ENCODE results near the gene CPXCR1.
"Not testable (repeated sequence)": the region's sequence is repeated elsewhere in the genome, so short reads cannot be mapped to it uniquely, and the experiment has no call there.

CPXCR1 gene

DNA sequence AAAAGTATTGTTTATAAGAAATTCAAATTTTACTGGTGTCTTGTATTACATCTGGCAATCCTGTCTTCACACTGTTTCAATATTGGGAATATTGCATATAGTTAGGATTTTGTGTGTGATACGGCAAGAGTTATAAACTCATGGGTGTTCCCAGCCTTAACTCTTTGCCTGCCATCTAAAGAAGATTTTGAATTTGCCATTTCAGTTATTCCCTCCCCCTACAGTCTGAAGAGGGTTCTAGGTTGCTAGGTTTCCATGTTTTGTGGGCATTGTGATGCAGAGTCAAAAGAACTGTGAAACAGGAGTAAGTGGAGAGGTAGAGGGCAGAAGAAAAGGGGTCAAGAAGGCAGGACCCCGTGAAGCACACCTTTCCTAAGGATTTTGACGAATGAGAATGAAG is at the start of gene CPXCR1:
Gene CPXCR1 (plus strand): TSS at position 301 of the 400 bp plus-strand sequence. CDS start 6,190 bp downstream, outside the sequence.
- ATAC-seq = no peak
- Mint-ChIP-seq H3K4me1 (no peaks in the 10 kb centered on the region), H3K36me3 (no peaks in the 10 kb centered on the region), H3K27ac (no peak within 1 kb of the TSS), H3K9me3 (peaks cover 9% of the 10 kb centered on the region), H3K4me3 (no peak within 1 kb of the TSS)
- DNase-seq (ENCODE audit: low spot score in 2 of 2) = no peak

DNA sequence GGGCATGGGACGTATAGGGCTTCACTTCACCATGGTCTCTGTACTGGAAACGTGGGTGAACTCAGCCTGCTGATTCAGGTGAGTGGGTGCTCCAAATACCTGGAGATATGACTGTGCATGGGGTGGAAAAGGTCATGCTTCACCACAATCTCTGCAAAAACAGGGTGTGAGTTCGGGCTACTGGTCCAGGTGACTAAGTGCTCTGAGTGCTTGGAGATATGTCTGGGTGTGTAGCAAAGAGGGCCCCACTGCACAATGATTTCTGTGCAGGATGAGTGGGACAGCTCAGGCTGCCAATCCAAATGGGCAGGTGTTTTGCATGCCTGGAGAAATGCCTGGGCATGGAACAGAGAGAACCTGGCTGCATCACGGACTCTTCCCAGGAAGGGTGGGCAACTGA is 11.2 kb upstream of the CPXCR1 start:
- Mint-ChIP-seq H3K9me3 (peaks cover 9% of the 10 kb centered on the region), H3K27ac (no peak overlapping the region), H3K4me3 (no peak overlapping the region), H3K36me3 (no peaks in the 10 kb centered on the region), H3K4me1 (no peaks in the 10 kb centered on the region)
- ATAC-seq (no peak), DNase-seq (ENCODE audit: low spot score in 2 of 2) (no peak)

DNA sequence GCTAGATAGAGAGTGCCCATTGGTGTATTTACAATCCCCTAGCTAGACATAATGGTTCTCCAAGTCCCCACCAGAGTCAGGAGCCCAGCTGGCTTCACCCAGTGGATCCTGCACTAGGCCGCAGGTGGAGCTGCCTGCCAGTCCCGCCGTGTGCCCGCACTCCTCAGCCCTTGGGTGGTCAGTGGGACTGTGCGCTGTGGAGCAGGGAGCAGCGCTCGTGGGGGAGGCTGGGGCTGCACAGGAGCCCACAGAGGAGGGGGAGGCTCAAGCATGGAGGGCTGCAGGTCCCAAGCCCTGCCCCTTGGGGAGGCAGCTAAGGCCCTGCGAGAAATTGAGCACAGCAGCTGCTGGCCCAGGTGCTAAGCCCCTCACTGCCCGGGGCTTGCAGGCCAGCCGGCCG is 810 bp upstream of the CPXCR1 start:
- H3K4me1 Mint-ChIP-seq; H3K4me3 Mint-ChIP-seq; DNase-seq (ENCODE audit: low spot score in 2 of 2); ATAC-seq; H3K27ac Mint-ChIP-seq; H3K9me3 Mint-ChIP-seq; H3K36me3 Mint-ChIP-seq: not testable (repeated sequence)

DNA sequence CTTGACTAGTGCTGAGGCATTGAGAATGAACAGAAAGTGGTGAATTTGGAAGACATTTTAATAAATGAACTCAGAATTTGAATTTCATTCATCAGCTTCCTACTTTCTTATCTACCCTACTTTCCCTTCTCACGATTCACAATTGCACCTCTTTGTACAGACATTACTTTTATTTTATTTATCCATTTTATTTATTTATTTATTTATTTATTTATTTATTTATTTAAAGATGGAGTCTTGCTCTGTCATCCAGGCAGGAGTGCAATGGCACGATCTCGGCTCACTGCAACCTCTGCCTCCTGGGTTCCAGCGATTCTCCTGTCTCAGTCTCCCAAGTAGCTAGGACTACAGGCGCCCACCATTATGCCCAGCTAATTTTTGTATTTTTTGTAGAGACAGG is 5.3 kb downstream of the CPXCR1 start:
- not testable (repeated sequence) for ATAC-seq; DNase-seq (ENCODE audit: low spot score in 2 of 2); H3K4me1 Mint-ChIP-seq; H3K27ac Mint-ChIP-seq; H3K36me3 Mint-ChIP-seq; H3K9me3 Mint-ChIP-seq; H3K4me3 Mint-ChIP-seq

DNA sequence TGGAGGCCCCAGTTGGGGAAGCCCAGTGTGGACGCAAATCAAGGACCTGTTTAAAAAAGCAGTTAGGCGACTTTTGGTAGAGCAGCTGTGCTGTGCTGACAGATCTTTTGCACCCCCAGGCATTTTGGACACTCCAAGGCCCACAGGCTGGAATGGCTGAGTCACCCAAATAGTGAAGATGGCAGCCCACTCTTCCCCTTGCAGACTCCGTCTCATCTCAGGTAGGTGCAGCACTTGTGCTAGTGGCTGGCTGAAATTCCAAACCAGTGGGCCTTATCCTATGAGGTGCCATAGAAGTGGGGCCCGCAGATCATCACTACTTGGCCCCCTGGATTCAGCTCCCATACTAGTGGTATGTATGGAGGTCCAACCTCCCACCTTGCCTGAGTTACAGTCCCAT is 42.8 kb downstream of the CPXCR1 start:
- ATAC-seq (no peak), DNase-seq (ENCODE audit: low spot score in 2 of 2) (no peak)
- H3K4me1 Mint-ChIP-seq = no peaks in the 10 kb centered on the region
- H3K27ac Mint-ChIP-seq = no peak overlapping the region
- no peak overlapping the region for H3K4me3 Mint-ChIP-seq
- no peaks in the 10 kb centered on the region for H3K36me3 Mint-ChIP-seq
- H3K9me3 Mint-ChIP-seq = peaks cover 6% of the 10 kb centered on the region

Measured in stimulated activated effector memory CD8-positive, alpha-beta T cell treated with anti-CD3 and anti-CD28 coated beads, Interleukin-12 subunit alpha, Interleukin-12 subunit beta, amount 100 ng/mL, for 72 hours (primary cell).